ENCODE results near the gene ZFYVE27. TPM values are rescaled to one million over a fixed set of nuclear protein-coding genes. Genes with fewer than 3 reads are reported as not detected.

The ZFYVE27 gene
- total RNA-seq, 4 donors from 2014 or later, result 61.1 to 121 (median 89.3) TPM

DNA sequence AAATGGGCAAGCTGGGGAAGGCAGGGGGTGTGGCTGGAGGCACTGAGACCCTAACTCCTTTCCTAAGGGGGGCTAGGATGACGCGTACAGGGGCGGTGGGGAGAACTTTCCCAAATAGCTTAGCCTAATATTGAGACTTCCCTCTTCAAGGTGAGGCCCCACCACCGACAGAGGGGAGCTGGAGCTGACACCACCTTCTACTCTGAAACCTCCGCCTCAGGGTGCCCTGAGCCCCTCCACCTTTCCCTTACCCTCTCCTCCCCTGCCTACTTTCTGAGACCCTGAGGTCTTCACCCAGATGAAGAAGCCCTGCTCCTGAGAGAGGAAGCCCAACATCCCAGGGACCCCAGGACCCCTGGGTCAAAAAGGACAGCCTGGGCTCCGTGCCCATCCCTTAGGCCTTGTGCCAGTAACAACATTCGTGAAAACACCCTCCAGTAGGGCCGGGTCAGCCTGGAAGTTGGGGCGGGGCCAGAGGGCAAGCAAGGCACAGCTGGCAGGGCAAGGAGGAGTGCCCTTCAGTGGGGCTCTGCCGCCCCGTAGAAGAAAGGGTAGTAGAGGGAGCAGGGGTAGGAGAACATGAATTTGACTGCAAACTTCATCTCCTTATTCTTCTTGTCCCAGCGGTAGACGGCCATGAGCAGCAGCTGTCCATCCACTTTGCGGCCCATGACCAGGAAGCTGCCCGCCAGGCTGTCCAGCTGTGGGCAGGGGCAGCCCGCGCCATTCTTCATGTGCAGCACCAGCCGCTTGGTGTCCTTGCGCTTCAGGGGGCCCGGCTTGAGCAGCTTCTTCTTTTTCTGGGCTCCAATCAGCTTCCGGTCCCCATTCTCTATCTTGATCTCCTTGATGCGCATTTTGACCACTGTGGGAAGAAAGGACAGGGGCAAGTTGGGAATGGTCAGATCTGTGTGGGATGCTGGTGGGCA is 30.3 kb downstream of the ZFYVE27 start:
- H3K9me3 ChIP-seq, result no peaks in the 10 kb centered on the region
- H3K27me3 ChIP-seq, result peaks cover 0 to 3% of the 10 kb centered on the region in 2 donors
- no peak overlapping the region for H3K4me3 ChIP-seq
- H3K36me3 ChIP-seq, result no peaks in the 10 kb centered on the region
- DNase-seq, result no peak
- TF ChIP-seq POLR2A (IDR thresholded peaks at IDR 0.05), result no peak
- TF ChIP-seq, protein P1, sequence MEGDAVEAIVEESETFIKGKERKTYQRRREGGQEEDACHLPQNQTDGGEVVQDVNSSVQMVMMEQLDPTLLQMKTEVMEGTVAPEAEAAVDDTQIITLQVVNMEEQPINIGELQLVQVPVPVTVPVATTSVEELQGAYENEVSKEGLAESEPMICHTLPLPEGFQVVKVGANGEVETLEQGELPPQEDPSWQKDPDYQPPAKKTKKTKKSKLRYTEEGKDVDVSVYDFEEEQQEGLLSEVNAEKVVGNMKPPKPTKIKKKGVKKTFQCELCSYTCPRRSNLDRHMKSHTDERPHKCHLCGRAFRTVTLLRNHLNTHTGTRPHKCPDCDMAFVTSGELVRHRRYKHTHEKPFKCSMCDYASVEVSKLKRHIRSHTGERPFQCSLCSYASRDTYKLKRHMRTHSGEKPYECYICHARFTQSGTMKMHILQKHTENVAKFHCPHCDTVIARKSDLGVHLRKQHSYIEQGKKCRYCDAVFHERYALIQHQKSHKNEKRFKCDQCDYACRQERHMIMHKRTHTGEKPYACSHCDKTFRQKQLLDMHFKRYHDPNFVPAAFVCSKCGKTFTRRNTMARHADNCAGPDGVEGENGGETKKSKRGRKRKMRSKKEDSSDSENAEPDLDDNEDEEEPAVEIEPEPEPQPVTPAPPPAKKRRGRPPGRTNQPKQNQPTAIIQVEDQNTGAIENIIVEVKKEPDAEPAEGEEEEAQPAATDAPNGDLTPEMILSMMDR (IDR thresholded peaks at IDR 0.05), result no peak
- H3K4me1 ChIP-seq, result no peaks in the 10 kb centered on the region
- H3K27ac ChIP-seq, result no peak overlapping the region

DNA sequence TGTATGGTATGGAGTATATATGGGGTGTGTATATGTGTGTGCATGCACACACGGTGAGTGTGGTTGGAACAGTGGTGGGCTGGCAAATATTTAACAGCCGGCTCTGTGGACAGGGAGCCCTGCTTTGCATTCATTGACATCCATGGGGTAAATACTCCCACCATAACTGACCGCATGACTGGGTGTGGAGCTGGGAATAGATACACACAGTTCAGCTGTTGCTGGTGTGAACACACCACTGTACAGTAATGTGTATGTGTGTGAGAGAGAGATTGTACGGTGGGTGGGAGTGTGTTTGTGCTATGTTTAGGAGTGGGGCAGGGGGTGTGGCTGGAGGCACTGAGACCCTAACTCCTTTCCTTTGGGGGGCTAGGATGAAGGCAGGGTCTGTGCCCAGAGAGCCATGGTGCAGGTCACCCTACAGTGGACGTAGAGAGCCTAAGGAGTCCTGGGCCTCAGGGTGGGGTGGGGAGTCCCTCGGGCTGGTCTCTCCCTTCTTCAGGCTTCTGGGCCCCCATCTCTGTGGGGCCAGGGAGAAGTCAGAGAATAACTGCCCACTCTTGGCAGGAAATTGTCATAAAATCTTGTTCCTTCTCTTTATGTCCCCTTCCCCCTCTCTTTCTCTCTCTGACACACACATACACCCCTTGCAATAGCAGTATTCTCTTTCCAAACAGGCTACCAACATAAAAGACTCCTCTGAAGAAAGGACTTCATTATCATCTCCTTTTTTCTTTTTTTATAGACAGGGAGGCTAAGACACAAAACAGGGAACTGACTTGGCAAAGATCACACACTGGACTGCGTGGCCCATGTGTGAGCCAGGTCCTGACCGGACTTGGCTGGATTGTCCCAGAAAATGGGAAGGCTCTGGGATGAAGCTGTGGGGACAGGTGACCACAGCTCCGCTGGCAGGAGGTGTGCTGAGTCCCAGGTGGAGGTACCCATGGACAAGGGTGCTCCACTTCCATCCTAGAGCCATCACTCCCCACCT is 31.7 kb downstream of the ZFYVE27 start:
- Histone ChIP-seq H3K9me3 (no peaks in the 10 kb centered on the region), H3K27ac (no peak overlapping the region), H3K4me1 (no peaks in the 10 kb centered on the region), H3K36me3 (no peaks in the 10 kb centered on the region), H3K4me3 (no peak overlapping the region), H3K27me3 (peaks cover 0 to 3% of the 10 kb centered on the region in 2 donors)
- no peak for TF ChIP-seq POLR2A (IDR thresholded peaks at IDR 0.05)
- TF ChIP-seq, protein P1 (IDR thresholded peaks at IDR 0.05), result no peak
- no peak for DNase-seq

DNA sequence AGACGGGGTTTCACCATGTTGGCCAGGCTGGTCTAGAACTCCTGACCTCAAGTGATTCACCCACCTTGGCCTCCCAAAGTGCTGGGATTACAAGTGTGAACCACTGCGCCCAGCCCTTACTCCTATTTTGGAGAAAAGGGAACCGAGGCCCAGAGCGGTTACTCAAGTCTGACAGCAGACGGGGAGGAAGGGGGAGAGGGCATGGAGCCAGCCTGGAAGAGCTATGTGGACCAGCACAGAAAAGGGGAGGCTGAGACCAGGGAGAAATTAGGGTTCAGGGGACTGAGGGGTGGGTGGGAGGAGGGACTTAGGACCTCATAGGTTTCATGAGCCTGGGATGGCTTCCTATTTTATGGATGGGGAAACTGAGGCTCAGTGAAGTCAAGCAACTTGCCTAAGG is 33.3 kb downstream of the ZFYVE27 start:
- H3K27ac ChIP-seq, result no peak overlapping the region
- no peaks in the 10 kb centered on the region for H3K36me3 ChIP-seq
- DNase-seq, result no peak
- no peak for TF ChIP-seq POLR2A (IDR thresholded peaks at IDR 0.05)
- TF ChIP-seq, protein P1 (IDR thresholded peaks at IDR 0.05), result no peak
- no peaks in the 10 kb centered on the region for H3K4me1 ChIP-seq
- peak overlapping the region in 1 of 4 donors; percentile 52 for H3K4me3 ChIP-seq
- H3K9me3 ChIP-seq, result no peaks in the 10 kb centered on the region
- H3K27me3 ChIP-seq, result peaks cover 0 to 3% of the 10 kb centered on the region in 2 donors

DNA sequence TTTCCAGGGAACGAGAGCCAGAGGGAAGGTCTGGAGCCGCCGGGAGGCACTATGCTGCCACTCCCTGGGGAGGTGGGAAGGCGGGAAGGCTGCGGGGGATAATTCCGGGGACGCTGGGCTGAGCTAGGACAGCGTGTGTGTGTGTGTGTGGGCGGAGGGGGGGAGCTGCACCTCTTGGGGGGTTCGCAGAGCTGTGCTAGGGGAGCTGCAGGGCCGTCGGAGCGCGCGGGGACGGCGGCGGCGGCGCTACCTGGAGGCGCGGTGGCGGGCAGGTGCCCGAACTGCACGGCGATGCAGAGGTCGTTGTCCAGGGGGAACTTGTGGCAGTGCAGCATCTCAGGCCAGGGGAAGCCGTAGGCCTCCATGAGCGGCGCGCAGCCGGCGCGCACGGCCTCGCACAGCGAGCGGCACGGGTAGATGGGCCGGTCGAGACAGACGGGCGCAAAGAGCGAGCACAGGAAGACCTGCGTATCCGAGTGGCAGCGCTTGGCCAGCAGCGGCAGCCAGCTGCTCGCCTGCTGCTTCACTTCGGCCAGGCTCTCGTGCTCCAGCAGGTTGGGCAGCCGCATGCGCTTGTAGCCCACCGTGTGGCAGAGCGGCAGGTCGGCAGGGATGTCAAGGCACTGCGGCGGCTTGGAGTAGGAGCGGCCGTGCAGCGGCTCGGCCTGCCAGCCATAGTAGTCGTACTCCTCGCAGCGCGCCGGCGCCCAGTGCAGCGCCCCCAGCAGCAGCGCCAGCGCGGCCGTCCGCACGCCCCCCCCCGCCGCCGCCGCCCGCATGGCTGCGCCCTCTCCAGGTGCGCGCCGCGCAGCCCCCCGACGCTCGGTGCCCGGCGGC is 34.3 kb downstream of the ZFYVE27 start:
- H3K27me3 ChIP-seq, result peaks cover 0 to 3% of the 10 kb centered on the region in 2 donors
- H3K4me3 ChIP-seq, result peak overlapping the region in 3 of 4 donors; percentile 29 to 53 (median 52)
- H3K27ac ChIP-seq, result peak overlapping the region in 2 of 4 donors; percentile 68 to 71
- peak in 1 of 3 donors; percentile 61 for DNase-seq
- no peak for TF ChIP-seq POLR2A (IDR thresholded peaks at IDR 0.05)
- TF ChIP-seq, protein P1 (IDR thresholded peaks at IDR 0.05), result no peak
- H3K4me1 ChIP-seq, result no peaks in the 10 kb centered on the region
- no peaks in the 10 kb centered on the region for H3K36me3 ChIP-seq
- no peaks in the 10 kb centered on the region for H3K9me3 ChIP-seq

Data from Peyer's patch (tissue), 4 donors.